Endodermal cell (in vitro differentiated cells): ENCODE data around the gene ACAP2. TPM values are rescaled to one million over a fixed set of nuclear protein-coding genes. Genes with fewer than 3 reads are reported as not detected.

Source experiments
- DNase-seq: peaks from one replicate; pipeline ENCODE4 v3.0.0-alpha.2; 2017
- H3K27ac ChIP-seq: 2 replicates; pipeline ENCODE4 v1.5.1; 2013; ENCODE audit warnings: mild to moderate bottlenecking, low read depth, low read length, moderate library complexity
- H3K27me3 ChIP-seq: 2 replicates; pipeline ENCODE4 v1.6.1; 2013; ENCODE audit warnings: mild to moderate bottlenecking, low read length, moderate library complexity; ENCODE audit not compliant: insufficient read depth, control insufficient read depth, poor library complexity, severe bottlenecking
- H3K36me3 ChIP-seq: 2 replicates; pipeline ENCODE4 v1.7.0; 2013; ENCODE audit warnings: mild to moderate bottlenecking, low read length, moderate library complexity; ENCODE audit not compliant: control insufficient read depth, insufficient read depth
- H3K4me1 ChIP-seq: one replicate; pipeline ENCODE4 v1.7.0; 2013; ENCODE audit warnings: low read length; ENCODE audit not compliant: control insufficient read depth, insufficient read depth
- H3K4me3 ChIP-seq: 2 replicates; pipeline ENCODE4 v1.5.1; 2013; ENCODE audit warnings: mild to moderate bottlenecking, low read length, moderate library complexity
- H3K9ac ChIP-seq: 2 replicates; pipeline ENCODE4 v1.6.1; 2013; ENCODE audit warnings: mild to moderate bottlenecking, low read length, moderate library complexity; ENCODE audit not compliant: poor library complexity, severe bottlenecking; ENCODE audit errors: extremely low read depth
- H3K9me3 ChIP-seq: 2 replicates; pipeline ENCODE4 v1.6.1; 2013; ENCODE audit warnings: mild to moderate bottlenecking, low read length, moderate library complexity; ENCODE audit not compliant: control insufficient read depth
- H3K27ac Mint-ChIP-seq: 2 replicates; pipeline ENCODE4 v1.8.0; 2020; ENCODE audit warnings: mixed read lengths
- H3K27me3 Mint-ChIP-seq: 2 replicates; pipeline ENCODE4 v1.8.0; 2021; ENCODE audit warnings: mild to moderate bottlenecking, mixed read lengths; ENCODE audit not compliant: insufficient read depth
- H3K36me3 Mint-ChIP-seq: 2 replicates; pipeline ENCODE4 v1.8.0; 2020; ENCODE audit warnings: low read depth, mixed read lengths
- H3K4me1 Mint-ChIP-seq: 2 replicates; pipeline ENCODE4 v1.8.0; 2020; ENCODE audit warnings: mixed read lengths
- H3K4me3 Mint-ChIP-seq: 2 replicates; pipeline ENCODE4 v1.8.0; 2020; ENCODE audit warnings: mild to moderate bottlenecking, moderate library complexity, mixed read lengths
- H3K9me3 Mint-ChIP-seq: 2 replicates; pipeline ENCODE4 v1.8.0; 2020; ENCODE audit warnings: mild to moderate bottlenecking, mixed read lengths
- CTCF ChIP-seq: fragments of 200-600 bp; sonication (generic); conservative IDR thresholded peaks from 2 replicates; pipeline ENCODE4 v1.5.0; 2021; ENCODE audit warnings: antibody characterized with exemption, mild to moderate bottlenecking
- whole genome bisulfite sequencing, 2 experiments: methylation state at CpG; one replicate each; pipeline versions ENCODE4 v1.1.5 to v1.1.7; 2013; ENCODE audit warnings: missing lambda C conversion rate in 2 of 2, mixed read lengths in 1 of 2; ENCODE audit not compliant: insufficient coverage in 1 of 2, insufficient read length in 1 of 2; 5-methylcytosine and 5-hydroxymethylcytosine counted together
- total RNA-seq, 2 donors: library from RNA; stranded (reverse); fragmentation: NEBNext Ultra II Directional in 1 of 2; extraction: Animal tissue kit (Norgen Biotek cat#: 25700) in 1 of 2; gene quantifications; 2 replicates in 1 of 2; 3 replicates in 1 of 2; pipeline ENCODE4 v1.2.1, GENCODE V29; 2021

ACAP2 gene
- total RNA-seq, 2 donors from 2014 or later = 61.9 to 70.5 TPM

GRCh38 chr3:195445885-195446284, 3.1 kb upstream of the ACAP2 start:
- peak overlapping the region; percentile 22 for H3K27ac Mint-ChIP-seq
- WGBS, 2 experiments = 87 to 92% methylated on average over 2 of the region's 2 CpGs
- H3K36me3 Mint-ChIP-seq = no peaks in the 10 kb centered on the region
- Histone ChIP-seq H3K36me3 (no peaks in the 10 kb centered on the region), H3K27me3 (no peaks in the 10 kb centered on the region), H3K27ac (no peak overlapping the region), H3K4me3 (no peak overlapping the region), H3K9ac (no peak overlapping the region), H3K4me1 (peaks cover 3% of the 10 kb centered on the region), H3K9me3 (no peaks in the 10 kb centered on the region)
- H3K4me1 Mint-ChIP-seq = peaks cover 34% of the 10 kb centered on the region
- no peaks in the 10 kb centered on the region for H3K27me3 Mint-ChIP-seq
- no peak for TF ChIP-seq CTCF
- H3K4me3 Mint-ChIP-seq = no peak overlapping the region
- no peaks in the 10 kb centered on the region for H3K9me3 Mint-ChIP-seq
- no peak for DNase-seq

- WGBS, 2 experiments = 36 to 54% methylated on average over 4 to 6 of the region's 6 CpGs
- Mint-ChIP-seq H3K36me3 (no peaks in the 10 kb centered on the region), H3K27me3 (no peaks in the 10 kb centered on the region), H3K4me1 (peaks cover 35% of the 10 kb centered on the region), H3K27ac (peak overlapping the region; percentile 16), H3K4me3 (peak overlapping the region; percentile 92), H3K9me3 (no peaks in the 10 kb centered on the region)
- H3K4me1 ChIP-seq = peaks cover 3% of the 10 kb centered on the region
- DNase-seq = peak; percentile 50
- no peak overlapping the region for H3K27ac ChIP-seq
- TF ChIP-seq CTCF = no peak
- no peaks in the 10 kb centered on the region for H3K36me3 ChIP-seq
- H3K27me3 ChIP-seq = no peaks in the 10 kb centered on the region
- H3K9me3 ChIP-seq = no peaks in the 10 kb centered on the region
- peak overlapping the region; percentile 13 for H3K9ac ChIP-seq
- peak overlapping the region; percentile 79 for H3K4me3 ChIP-seq
Measured at GRCh38 chr3:195443391-195443989, 670 bp upstream of the ACAP2 start.

- Mint-ChIP-seq H3K27ac (peak overlapping the region; percentile 91), H3K4me1 (peaks cover 35% of the 10 kb centered on the region), H3K4me3 (peak overlapping the region; percentile 92), H3K27me3 (no peaks in the 10 kb centered on the region), H3K9me3 (no peaks in the 10 kb centered on the region), H3K36me3 (no peaks in the 10 kb centered on the region)
- no peak for TF ChIP-seq CTCF
- H3K36me3 ChIP-seq = no peaks in the 10 kb centered on the region
- H3K4me1 ChIP-seq = peaks cover 3% of the 10 kb centered on the region
- H3K27ac ChIP-seq = peak overlapping the region; percentile 90
- no peaks in the 10 kb centered on the region for H3K9me3 ChIP-seq
- H3K4me3 ChIP-seq = peak overlapping the region; percentile 91
- 0% methylated on average over 8 to 43 of the region's 43 CpGs for WGBS, 2 experiments
- DNase-seq = peak; percentile 71
- no peaks in the 10 kb centered on the region for H3K27me3 ChIP-seq
- H3K9ac ChIP-seq = peak overlapping the region; percentile 72
Measured at GRCh38 chr3:195441992-195442572, 738 bp downstream of the ACAP2 start.
